K562 (cell line): ENCODE measurements around the gene ZNF17. TPM values are rescaled to one million over a fixed set of nuclear protein-coding genes. Genes with fewer than 3 reads are reported as not detected.

Source experiments
- BACH1 ChIP-seq: fragments of 200-800 bp; sonication (Bioruptor generic); IDR thresholded peaks from 2 replicates; pipeline ENCODE4 v1.6.1; 2016; ENCODE audit warnings: missing genetic modification characterization, missing compliant biosample characterization
- CBX3 ChIP-seq, 2 experiments: IDR thresholded peaks; 1 replicate in 1 of 2; 2 replicates in 1 of 2; pipeline ENCODE4 v1.6.1; 2012; ENCODE audit warnings: inconsistent platforms in 2 of 2, low read length in 2 of 2, borderline replicate concordance in 1 of 2, control low read depth in 1 of 2
- ELF1 ChIP-seq: fragments of 200-800 bp; sonication (Bioruptor generic); IDR thresholded peaks from 2 replicates; pipeline ENCODE4 v1.6.1; 2016; ENCODE audit warnings: missing genetic modification characterization, missing compliant biosample characterization
- GABPA ChIP-seq: fragments of 200-800 bp; sonication (Bioruptor generic); conservative IDR thresholded peaks from 2 replicates; pipeline ENCODE4 v1.6.1; 2016; ENCODE audit warnings: low read depth, missing genetic modification characterization, missing compliant biosample characterization
- MTF1 ChIP-seq: fragments of 250-450 bp; sonication (Bioruptor Pico); IDR thresholded peaks from 2 replicates; pipeline ENCODE4 v1.9.0; 2021; ENCODE audit warnings: moderate library complexity, mild to moderate bottlenecking, inconsistent platforms, borderline replicate concordance
- NFYB ChIP-seq: IDR thresholded peaks from 2 replicates; pipeline ENCODE4 v1.6.1; 2011; ENCODE audit warnings: mild to moderate bottlenecking, moderate library complexity; ENCODE audit not compliant: insufficient read length; ENCODE audit errors: extremely low read depth
- POLR2A ChIP-seq: fragments of 450-650 bp; conservative IDR thresholded peaks from 2 replicates; pipeline ENCODE4 v1.6.1; 2016
- SIX5 ChIP-seq, 2 experiments: IDR thresholded peaks; 2 replicates each; pipeline ENCODE4 v1.6.1; 2011; ENCODE audit warnings: low read length in 2 of 2, borderline replicate concordance in 1 of 2, low read depth in 1 of 2, mild to moderate bottlenecking in 1 of 2, moderate library complexity in 1 of 2; ENCODE audit not compliant: insufficient read depth in 1 of 2
- TAF1 ChIP-seq: IDR thresholded peaks from 2 replicates; pipeline ENCODE4 v1.6.1; 2011; ENCODE audit warnings: mild to moderate bottlenecking, low read length, moderate library complexity; ENCODE audit not compliant: insufficient read depth, control insufficient read depth, severe bottlenecking; ENCODE audit errors: extremely low read depth
- WHSC1 ChIP-seq: IDR thresholded peaks from one replicate; pipeline ENCODE4 v1.6.1; 2012; ENCODE audit warnings: low read length, control low read depth, inconsistent platforms
- YBX1 ChIP-seq: fragments of 450-650 bp; IDR thresholded peaks from 2 replicates; pipeline ENCODE4 v1.7.1; 2016; ENCODE audit warnings: mild to moderate bottlenecking
- ZNF3 ChIP-seq: fragments of 250-450 bp; sonication (Bioruptor Pico); IDR thresholded peaks from 2 replicates; pipeline ENCODE4 v1.5.0; 2021; ENCODE audit warnings: mild to moderate bottlenecking, moderate library complexity
- ZNF354B ChIP-seq: fragments of 250-450 bp; sonication (Bioruptor Pico); IDR thresholded peaks from 2 replicates; pipeline ENCODE4 v1.4.0; 2020
- ZNF384 ChIP-seq: IDR thresholded peaks from 2 replicates; pipeline ENCODE4 v1.6.1; 2012; ENCODE audit warnings: low read depth, low read length, improper control_type of control experiment
- ZNF699 ChIP-seq: fragments of 250-450 bp; sonication (Bioruptor Pico); IDR thresholded peaks from 2 replicates; pipeline ENCODE4 v1.8.0; 2021; ENCODE audit warnings: mild to moderate bottlenecking, moderate library complexity; ENCODE audit not compliant: insufficient replicate concordance
- ZNF764 ChIP-seq: fragments of 250-450 bp; sonication (Bioruptor Pico); IDR thresholded peaks from 2 replicates; pipeline ENCODE4 v1.4.0; 2020; ENCODE audit warnings: low read depth, mild to moderate bottlenecking, moderate library complexity
- polyA plus RNA-seq, 8 experiments: library from polyadenylated mRNA; depleted of rRNA in 4 of 8; stranded (reverse) in 5 of 8; unstranded in 3 of 8; fragments of >200 nt; fragmentation: Nextera tagmentation in 2 of 8; fragmentation: Illumina TruSeq in 1 of 8; extraction: Ambion mirVana in 2 of 8; extraction: Trizol in 1 of 8; gene quantifications; 2 replicates each; pipeline versions ENCODE4 v1.2.1 to v1.2.3, GENCODE V29; 2011 to 2014; ENCODE audit warnings: inconsistent platforms in 1 of 8, missing spikeins in 1 of 8
- total RNA-seq, 7 experiments: library from RNA; depleted of rRNA in 6 of 7; stranded (reverse); fragments of >200 nt in 6 of 7; fragmentation: Illumina TruSeq in 2 of 7; extraction: Trizol in 2 of 7; gene quantifications; 2 replicates each; pipeline versions ENCODE4 v1.2.1 to v1.2.3, GENCODE V29; 2011 to 2021; ENCODE audit warnings: low replicate concordance in 1 of 7
- TF ChIP-seq, protein P1 (sequence below), 2 experiments: fragments of 250-450 bp in 1 of 2; fragments of 450-650 bp in 1 of 2; sonication (Bioruptor Pico) in 1 of 2; IDR thresholded peaks; 2 replicates each; pipeline versions ENCODE4 v1.6.1 to v1.8.0; 2016 to 2021; ENCODE audit warnings: mild to moderate bottlenecking in 2 of 2, moderate library complexity in 2 of 2, missing compliant biosample characterization in 1 of 2, missing genetic modification characterization in 1 of 2
- TF ChIP-seq, protein P2 (sequence below): fragments of 250-450 bp; sonication (Bioruptor Pico); IDR thresholded peaks from 2 replicates; pipeline ENCODE4 v1.9.0; 2021; ENCODE audit warnings: mild to moderate bottlenecking, inconsistent platforms
- TF ChIP-seq, protein P3 (sequence below), 2 experiments: fragments of 200-800 bp in 1 of 2; sonication (Bioruptor generic) in 1 of 2; sonication (generic) in 1 of 2; formaldehyde crosslinking in 1 of 2; IDR thresholded peaks in 1 of 2; conservative IDR thresholded peaks in 1 of 2; 2 replicates each; pipeline versions ENCODE4 v1.5.0 to v1.6.1; 2016 to 2020; ENCODE audit warnings: missing compliant biosample characterization in 1 of 2, missing genetic modification characterization in 1 of 2, missing genetic modification reagents in 1 of 2
- TF ChIP-seq, protein P4 (sequence below): fragments of 450-650 bp; conservative IDR thresholded peaks from 2 replicates; pipeline ENCODE4 v1.6.1; 2016; ENCODE audit warnings: missing genetic modification characterization, low read depth, mild to moderate bottlenecking, missing compliant biosample characterization, moderate library complexity

Gene ZNF17
- total and polyA plus RNA-seq, 9 of the 15 experiments (the other 6 are each of a cell fraction or from before 2014, with no cell fraction given) = 5.3 to 8.6 (median 6.5) TPM

DNA sequence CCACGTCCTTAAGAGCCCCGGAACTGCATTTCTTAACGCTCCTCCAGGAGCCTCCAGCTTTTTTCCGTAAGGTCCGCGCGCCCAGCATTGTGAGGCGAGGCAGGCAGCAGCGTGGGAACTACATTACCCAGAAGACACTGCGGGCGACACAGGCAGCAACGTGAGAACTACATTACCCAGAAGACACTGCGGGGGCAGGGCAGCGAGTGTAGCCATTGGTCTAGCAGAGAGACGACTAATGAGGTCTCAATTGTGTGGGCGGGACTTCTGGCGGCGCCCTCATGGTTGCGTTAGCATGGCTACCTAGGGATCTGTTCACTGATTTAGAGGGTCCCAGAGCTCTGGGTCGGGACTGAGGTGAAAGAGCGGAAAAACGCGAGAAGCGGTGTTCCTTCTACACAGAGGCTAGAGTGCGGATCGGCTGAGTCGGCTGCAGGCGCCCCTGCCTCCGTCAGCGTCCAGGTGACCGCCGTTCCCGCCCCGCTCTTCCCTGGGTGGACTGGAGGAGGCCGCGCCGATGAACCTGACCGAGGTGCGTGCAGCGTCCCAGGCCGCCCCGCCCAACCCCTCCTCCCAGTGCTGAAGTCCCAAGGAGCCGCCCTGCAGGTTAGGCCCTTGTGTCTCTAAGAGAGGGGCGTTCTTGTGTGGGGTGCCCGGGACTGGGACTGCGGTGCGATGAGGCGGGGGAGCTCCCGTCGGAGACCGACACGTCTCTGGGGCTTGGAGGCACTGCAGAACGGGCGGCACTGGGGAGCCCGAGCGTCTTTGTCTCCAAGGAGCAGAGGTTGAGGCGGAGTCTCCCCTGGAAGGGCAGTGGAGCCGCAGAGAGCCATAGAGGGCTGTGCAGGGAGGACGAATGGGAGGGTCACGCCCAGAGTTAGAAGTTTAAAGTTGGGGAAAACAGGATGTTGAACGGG lies 24.4 kb downstream of the ZNF17 start, which contains the start of gene ZNF749 (continued):
- no peak for TF ChIP-seq WHSC1
- no peak for TF ChIP-seq ZNF764
- TF ChIP-seq, protein P1, sequence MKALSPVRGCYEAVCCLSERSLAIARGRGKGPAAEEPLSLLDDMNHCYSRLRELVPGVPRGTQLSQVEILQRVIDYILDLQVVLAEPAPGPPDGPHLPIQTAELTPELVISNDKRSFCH (CRISPR knock-in tag; IDR thresholded peaks at IDR 0.05) = no peak
- TF ChIP-seq, protein P1 (tag; IDR thresholded peaks at IDR 0.05) = no peak
- TF ChIP-seq BACH1 (tag) = no peak; the same call in 1 of the 2 replicates
- TF ChIP-seq, protein P2, sequence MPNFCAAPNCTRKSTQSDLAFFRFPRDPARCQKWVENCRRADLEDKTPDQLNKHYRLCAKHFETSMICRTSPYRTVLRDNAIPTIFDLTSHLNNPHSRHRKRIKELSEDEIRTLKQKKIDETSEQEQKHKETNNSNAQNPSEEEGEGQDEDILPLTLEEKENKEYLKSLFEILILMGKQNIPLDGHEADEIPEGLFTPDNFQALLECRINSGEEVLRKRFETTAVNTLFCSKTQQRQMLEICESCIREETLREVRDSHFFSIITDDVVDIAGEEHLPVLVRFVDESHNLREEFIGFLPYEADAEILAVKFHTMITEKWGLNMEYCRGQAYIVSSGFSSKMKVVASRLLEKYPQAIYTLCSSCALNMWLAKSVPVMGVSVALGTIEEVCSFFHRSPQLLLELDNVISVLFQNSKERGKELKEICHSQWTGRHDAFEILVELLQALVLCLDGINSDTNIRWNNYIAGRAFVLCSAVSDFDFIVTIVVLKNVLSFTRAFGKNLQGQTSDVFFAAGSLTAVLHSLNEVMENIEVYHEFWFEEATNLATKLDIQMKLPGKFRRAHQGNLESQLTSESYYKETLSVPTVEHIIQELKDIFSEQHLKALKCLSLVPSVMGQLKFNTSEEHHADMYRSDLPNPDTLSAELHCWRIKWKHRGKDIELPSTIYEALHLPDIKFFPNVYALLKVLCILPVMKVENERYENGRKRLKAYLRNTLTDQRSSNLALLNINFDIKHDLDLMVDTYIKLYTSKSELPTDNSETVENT (CRISPR knock-in tag) = no peak
- TF ChIP-seq YBX1 = no peak
- 0 out of 2 replicates have a peak, but pooled peaks have one; percentile 9 for TF ChIP-seq ELF1
- no peak for TF ChIP-seq ZNF3
- TF ChIP-seq CBX3 (IDR thresholded peaks at IDR 0.05; ENCODE audit: borderline replicate concordance in 1 of 2, low read length in 2 of 2) = no peak
- no peak for TF ChIP-seq MTF1
- TF ChIP-seq ZNF699 = no peak
- no peak for TF ChIP-seq ZNF384
- TF ChIP-seq GABPA (tag) = peak; percentile 81
- TF ChIP-seq NFYB = peak; percentile 54
- TF ChIP-seq SIX5 (IDR thresholded peaks at IDR 0.05; ENCODE audit: borderline replicate concordance in 1 of 2, insufficient read depth in 1 of 2, low read depth in 1 of 2, low read length in 2 of 2) = peak; percentile 90 to 95
- peak; percentile 63 for TF ChIP-seq TAF1
- TF ChIP-seq, protein P3, sequence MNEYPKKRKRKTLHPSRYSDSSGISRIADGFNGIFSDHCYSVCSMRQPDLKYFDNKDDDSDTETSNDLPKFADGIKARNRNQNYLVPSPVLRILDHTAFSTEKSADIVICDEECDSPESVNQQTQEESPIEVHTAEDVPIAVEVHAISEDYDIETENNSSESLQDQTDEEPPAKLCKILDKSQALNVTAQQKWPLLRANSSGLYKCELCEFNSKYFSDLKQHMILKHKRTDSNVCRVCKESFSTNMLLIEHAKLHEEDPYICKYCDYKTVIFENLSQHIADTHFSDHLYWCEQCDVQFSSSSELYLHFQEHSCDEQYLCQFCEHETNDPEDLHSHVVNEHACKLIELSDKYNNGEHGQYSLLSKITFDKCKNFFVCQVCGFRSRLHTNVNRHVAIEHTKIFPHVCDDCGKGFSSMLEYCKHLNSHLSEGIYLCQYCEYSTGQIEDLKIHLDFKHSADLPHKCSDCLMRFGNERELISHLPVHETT (CRISPR knock-in tag; conservative IDR thresholded peaks at IDR 0.05 in 1 of 2, IDR thresholded peaks at IDR 0.05 in 1 of 2) = 0 out of 4 replicates have a peak, but pooled peaks of 1 of the 2 experiments have one; percentile 45
- peak; percentile 83 for TF ChIP-seq POLR2A
- no peak for TF ChIP-seq ZNF354B (CRISPR knock-in tag)
- TF ChIP-seq, protein P4, sequence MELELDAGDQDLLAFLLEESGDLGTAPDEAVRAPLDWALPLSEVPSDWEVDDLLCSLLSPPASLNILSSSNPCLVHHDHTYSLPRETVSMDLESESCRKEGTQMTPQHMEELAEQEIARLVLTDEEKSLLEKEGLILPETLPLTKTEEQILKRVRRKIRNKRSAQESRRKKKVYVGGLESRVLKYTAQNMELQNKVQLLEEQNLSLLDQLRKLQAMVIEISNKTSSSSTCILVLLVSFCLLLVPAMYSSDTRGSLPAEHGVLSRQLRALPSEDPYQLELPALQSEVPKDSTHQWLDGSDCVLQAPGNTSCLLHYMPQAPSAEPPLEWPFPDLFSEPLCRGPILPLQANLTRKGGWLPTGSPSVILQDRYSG = no peak
